ENCODE data around the gene ZNF580. TPM values are rescaled to one million over a fixed set of nuclear protein-coding genes. Genes with fewer than 3 reads are reported as not detected.

Gene ZNF580
- total RNA-seq, 5 donors from 2014 or later (not counting 1 experiment from before 2014, with no cell fraction given), result 44.6 to 116 (median 94.2) TPM

DNA sequence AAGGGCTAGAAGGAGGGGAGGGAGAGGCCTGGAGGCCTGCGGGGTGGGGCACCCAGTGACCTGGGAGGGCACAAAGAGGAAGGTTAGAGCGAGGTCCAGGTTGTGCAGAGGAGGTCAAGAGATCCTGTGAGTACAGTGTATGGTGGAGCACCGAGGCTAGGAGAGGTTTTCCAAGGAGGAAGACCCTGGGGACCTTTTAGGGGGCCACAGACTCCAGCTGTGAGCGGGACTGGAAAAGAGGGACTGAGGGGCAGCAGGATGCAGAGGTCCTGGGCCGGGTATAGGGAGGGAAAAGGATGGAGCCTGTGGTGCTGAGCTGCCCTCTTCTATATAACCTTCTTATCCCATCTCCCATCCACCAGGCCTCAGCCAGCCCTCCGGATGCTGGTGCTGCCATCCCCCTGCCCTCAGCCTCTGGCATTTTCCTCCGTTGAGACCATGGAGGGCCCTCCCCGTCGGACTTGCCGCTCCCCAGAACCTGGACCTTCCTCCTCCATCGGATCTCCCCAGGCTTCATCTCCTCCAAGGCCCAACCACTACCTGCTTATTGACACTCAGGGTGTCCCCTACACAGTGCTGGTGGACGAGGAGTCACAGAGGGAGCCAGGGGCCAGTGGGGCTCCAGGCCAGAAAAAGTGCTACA lies 3.5 kb downstream of the ZNF580 start:
- H3K4me3 ChIP-seq (ENCODE audit: control insufficient read depth in 1 of 2, extremely low read depth in 1 of 2, low read length in 1 of 2), result peak overlapping the region; percentile 66 to 86
- H3K4me1 ChIP-seq (ENCODE audit: control insufficient read depth in 1 of 2, extremely low read depth in 1 of 2, insufficient read depth in 2 of 2, low read length in 2 of 2), result peaks cover 22 to 77% of the 10 kb centered on the region in 2 experiments
- DNase-seq (no peak), ATAC-seq (replicated peaks in 1 of 4) (no peak)
- peak overlapping the region; percentile 84 for H3K27ac ChIP-seq (ENCODE audit: low read length)
- peaks cover 54 to 62% (median 56%) of the 10 kb centered on the region in 3 donors for H3K4me1 Mint-ChIP-seq
- no peaks in the 10 kb centered on the region for H3K9me3 ChIP-seq
- H3K27ac Mint-ChIP-seq, result peak overlapping the region; percentile 84 to 96
- ChIA-PET POLR2A (no interaction called here), CTCF (interaction anchor here in 1 of 2 donors (0.6 kb wide), 1 partner anchor 9 kb away, joined by 4 read pairs; no protein-coding TSS in a partner anchor)
- peaks cover 0 to 5% of the 10 kb centered on the region in 2 experiments for H3K27me3 ChIP-seq (replicated peaks in 1 of 2; ENCODE audit: control insufficient read depth in 2 of 2, extremely low read depth in 1 of 2, insufficient read depth in 2 of 2, low read length in 1 of 2)
- H3K9me3 Mint-ChIP-seq, result no peaks in the 10 kb centered on the region
- peaks cover 10 to 11% of the 10 kb centered on the region in 2 donors for H3K36me3 ChIP-seq (ENCODE audit: control insufficient read depth in 2 of 2, extremely low read depth in 1 of 2, insufficient read depth in 1 of 2, low read length in 1 of 2)
- WGBS (ENCODE audit: insufficient coverage), result 58% methylated on average over 10 of the region's 12 CpGs
- peak overlapping the region; percentile 83 to 90 (median 88) for H3K4me3 Mint-ChIP-seq
- peaks cover 4% of the 10 kb centered on the region for H3K36me3 Mint-ChIP-seq
- H3K27me3 Mint-ChIP-seq, result peaks cover 0 to 2% of the 10 kb centered on the region in 2 donors

GRCh38 chr19:55644842-55645511 lies 4.2 kb downstream of the ZNF580 start:
- ChIA-PET POLR2A (no interaction called here), CTCF (interaction anchor here in 1 of 2 donors (0.6 kb wide), 1 partner anchor 8 kb away, joined by 4 read pairs; no protein-coding TSS in a partner anchor)
- Mint-ChIP-seq H3K27ac (no peak overlapping the region), H3K4me3 (peak overlapping the region; percentile 83 to 90 (median 88)), H3K4me1 (peaks cover 57 to 61% (median 59%) of the 10 kb centered on the region in 3 donors), H3K36me3 (peaks cover 4% of the 10 kb centered on the region), H3K9me3 (no peaks in the 10 kb centered on the region), H3K27me3 (peaks cover 0 to 2% of the 10 kb centered on the region in 2 donors)
- Histone ChIP-seq H3K4me1 (ENCODE audit: control insufficient read depth in 1 of 2, extremely low read depth in 1 of 2, insufficient read depth in 2 of 2, low read length in 2 of 2) (peaks cover 22 to 74% of the 10 kb centered on the region in 2 experiments), H3K27ac (ENCODE audit: low read length) (no peak overlapping the region), H3K4me3 (ENCODE audit: control insufficient read depth in 1 of 2, extremely low read depth in 1 of 2, low read length in 1 of 2) (no peak overlapping the region), H3K27me3 (replicated peaks in 1 of 2; ENCODE audit: control insufficient read depth in 2 of 2, extremely low read depth in 1 of 2, insufficient read depth in 2 of 2, low read length in 1 of 2) (peaks cover 0 to 8% of the 10 kb centered on the region in 2 experiments), H3K36me3 (ENCODE audit: control insufficient read depth in 2 of 2, extremely low read depth in 1 of 2, insufficient read depth in 1 of 2, low read length in 1 of 2) (peaks cover 10 to 11% of the 10 kb centered on the region in 2 donors), H3K9me3 (no peaks in the 10 kb centered on the region)
- DNase-seq, result no peak
- 95% methylated on average over 21 of the region's 28 CpGs for WGBS (ENCODE audit: insufficient coverage)
- ATAC-seq (replicated peaks in 1 of 4), result no peak

DNA sequence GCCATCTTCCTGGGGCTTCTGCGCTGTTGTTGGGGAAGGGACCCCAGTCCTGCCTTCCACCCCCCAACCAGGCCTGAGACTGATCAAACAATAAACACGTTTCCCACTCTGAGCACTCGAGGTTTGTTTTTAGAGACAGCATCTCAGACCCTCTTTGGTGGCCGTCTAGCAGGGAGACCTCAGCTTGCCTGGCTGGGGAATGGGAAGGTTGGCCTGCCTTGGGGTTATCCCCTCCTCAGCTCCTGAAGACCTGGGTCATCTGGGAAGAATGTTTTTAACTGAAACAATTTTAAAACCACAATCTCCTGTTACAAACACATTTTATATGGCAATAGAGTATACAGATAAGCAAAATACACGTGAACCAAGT lies 4.7 kb downstream of the ZNF580 start:
- no peak for ATAC-seq (replicated peaks in 1 of 4)
- DNase-seq, result no peak
- Histone ChIP-seq H3K36me3 (ENCODE audit: control insufficient read depth in 2 of 2, extremely low read depth in 1 of 2, insufficient read depth in 1 of 2, low read length in 1 of 2) (peaks cover 10 to 11% of the 10 kb centered on the region in 2 donors), H3K27me3 (replicated peaks in 1 of 2; ENCODE audit: control insufficient read depth in 2 of 2, extremely low read depth in 1 of 2, insufficient read depth in 2 of 2, low read length in 1 of 2) (peaks cover 0 to 9% of the 10 kb centered on the region in 2 experiments), H3K4me1 (ENCODE audit: control insufficient read depth in 1 of 2, extremely low read depth in 1 of 2, insufficient read depth in 2 of 2, low read length in 2 of 2) (peaks cover 22 to 69% of the 10 kb centered on the region in 2 experiments), H3K9me3 (no peaks in the 10 kb centered on the region), H3K27ac (ENCODE audit: low read length) (no peak overlapping the region), H3K4me3 (ENCODE audit: control insufficient read depth in 1 of 2, extremely low read depth in 1 of 2, low read length in 1 of 2) (no peak overlapping the region)
- POLR2A ChIA-PET, result no interaction called here
- Mint-ChIP-seq H3K27ac (no peak overlapping the region), H3K27me3 (peaks cover 0 to 2% of the 10 kb centered on the region in 2 donors), H3K4me3 (peak overlapping the region; percentile 51 to 64 (median 55)), H3K4me1 (peaks cover 56 to 61% (median 60%) of the 10 kb centered on the region in 3 donors), H3K9me3 (no peaks in the 10 kb centered on the region), H3K36me3 (peaks cover 4% of the 10 kb centered on the region)
- WGBS (ENCODE audit: insufficient coverage), result no CpG with 5 or more reads among the region's 5 CpGs
- CTCF ChIA-PET, result no interaction called here

- Mint-ChIP-seq H3K27me3 (peaks cover 0 to under 1% of the 10 kb centered on the region in 2 donors), H3K36me3 (peaks cover 4% of the 10 kb centered on the region), H3K4me1 (peaks cover 48 to 55% (median 54%) of the 10 kb centered on the region in 3 donors), H3K9me3 (no peaks in the 10 kb centered on the region), H3K4me3 (peak overlapping the region; percentile 75 to 82 (median 82)), H3K27ac (peak overlapping the region; percentile 55 to 86)
- Histone ChIP-seq H3K4me3 (ENCODE audit: control insufficient read depth in 1 of 2, extremely low read depth in 1 of 2, low read length in 1 of 2) (peak overlapping the region; percentile 63 to 75), H3K9me3 (no peaks in the 10 kb centered on the region), H3K4me1 (ENCODE audit: control insufficient read depth in 1 of 2, extremely low read depth in 1 of 2, insufficient read depth in 2 of 2, low read length in 2 of 2) (peaks cover 20 to 56% of the 10 kb centered on the region in 2 experiments), H3K36me3 (ENCODE audit: control insufficient read depth in 2 of 2, extremely low read depth in 1 of 2, insufficient read depth in 1 of 2, low read length in 1 of 2) (peaks cover 10 to 11% of the 10 kb centered on the region in 2 donors), H3K27ac (ENCODE audit: low read length) (peak overlapping the region; percentile 3), H3K27me3 (replicated peaks in 1 of 2; ENCODE audit: control insufficient read depth in 2 of 2, extremely low read depth in 1 of 2, insufficient read depth in 2 of 2, low read length in 1 of 2) (peaks cover 0 to 11% of the 10 kb centered on the region in 2 experiments)
- DNase-seq (no peak), ATAC-seq (replicated peaks in 1 of 4) (no peak)
- ChIA-PET CTCF (interaction anchor here (0.7 to 1.5 kb wide), 4 partner anchors 8 to 61 kb away, joined by 3 to 4 read pairs (median 3); no protein-coding TSS in a partner anchor), POLR2A (interaction anchor here in 1 of 2 donors (1.8 kb wide), 1 partner anchor 11 kb away, joined by 4 read pairs; no protein-coding TSS in a partner anchor)
- 97% methylated on average over 5 of the region's 14 CpGs for WGBS (ENCODE audit: insufficient coverage)
Measured at GRCh38 chr19:55646889-55647731, 6.3 kb downstream of the ZNF580 start.

DNA sequence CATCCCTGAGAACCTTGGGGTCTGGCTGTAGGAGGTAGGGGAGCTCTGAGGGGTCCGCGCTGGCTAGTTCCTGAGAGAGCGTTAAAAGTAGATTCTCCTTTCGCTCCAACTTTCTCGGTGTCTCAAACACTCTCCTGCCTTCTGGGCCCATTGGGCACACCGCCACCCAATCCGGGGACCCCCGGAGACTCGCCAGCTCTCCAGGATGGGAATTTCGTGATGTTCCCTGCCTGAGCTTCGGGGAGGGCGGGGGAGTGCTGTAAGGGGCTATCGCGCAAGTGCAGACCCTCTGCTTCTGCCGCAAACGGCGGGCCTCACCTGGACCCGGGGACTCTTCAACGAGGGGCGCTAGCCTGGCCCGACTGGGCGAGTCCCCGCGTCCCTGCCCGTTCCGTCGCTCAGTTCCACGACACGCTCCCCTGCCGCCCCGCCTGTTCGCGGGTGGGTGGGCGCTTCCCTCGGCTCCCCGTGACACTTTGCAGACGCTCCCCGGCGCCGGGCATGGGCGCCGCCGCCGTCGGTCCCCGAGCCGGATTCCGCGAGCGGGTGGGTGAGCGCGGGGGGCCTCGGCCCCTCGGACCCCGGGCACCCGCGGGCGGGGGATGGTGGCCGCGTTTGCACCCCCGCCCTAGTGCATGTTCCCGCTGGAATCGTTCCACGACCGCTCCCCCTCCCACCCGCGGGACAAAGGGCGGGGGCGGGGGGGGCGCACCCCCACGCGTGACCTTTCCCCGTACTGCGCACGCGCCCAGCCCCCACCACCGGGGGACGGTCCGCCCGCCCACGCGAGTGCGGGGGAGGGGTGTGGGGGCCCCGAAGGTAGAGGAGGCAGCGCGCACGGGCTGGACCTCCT lies 7.2 kb downstream of the ZNF580 start, which contains the start of gene CCDC106:
TSS of gene CCDC106 (plus strand) at position 481 of the 853 bp plus-strand sequence. CDS start 835 bp downstream, outside the sequence.
- peak within 1 kb of the TSS; percentile 75 to 82 (median 82) for H3K4me3 Mint-ChIP-seq
- 5% methylated on average over 54 of the region's 87 CpGs for WGBS (ENCODE audit: insufficient coverage)
- no peaks in the 10 kb centered on the region for H3K9me3 Mint-ChIP-seq
- H3K27ac Mint-ChIP-seq, result peak within 1 kb of the TSS; percentile 83 to 86
- peaks cover 10 to 11% of the 10 kb centered on the region in 2 donors for H3K36me3 ChIP-seq (ENCODE audit: control insufficient read depth in 2 of 2, extremely low read depth in 1 of 2, insufficient read depth in 1 of 2, low read length in 1 of 2)
- peaks cover 15 to 49% of the 10 kb centered on the region in 2 experiments for H3K4me1 ChIP-seq (ENCODE audit: control insufficient read depth in 1 of 2, extremely low read depth in 1 of 2, insufficient read depth in 2 of 2, low read length in 2 of 2)
- H3K36me3 Mint-ChIP-seq, result peaks cover 4% of the 10 kb centered on the region
- ChIA-PET POLR2A (no interaction called here), CTCF (interaction anchor here (0.7 to 1.5 kb wide), 4 partner anchors 9 to 62 kb away, joined by 3 to 4 read pairs (median 3); no protein-coding TSS in a partner anchor)
- ATAC-seq (replicated peaks in 1 of 4), result peak; percentile 34 to 48 (median 41)
- H3K9me3 ChIP-seq, result no peaks in the 10 kb centered on the region
- H3K27me3 Mint-ChIP-seq, result no peaks in the 10 kb centered on the region
- peak within 1 kb of the TSS; percentile 3 for H3K27ac ChIP-seq (ENCODE audit: low read length)
- H3K4me1 Mint-ChIP-seq, result peaks cover 46 to 52% (median 50%) of the 10 kb centered on the region in 3 donors
- DNase-seq, result peak in 14 of 35 experiments; percentile 11 to 61 (median 45)
- H3K27me3 ChIP-seq (replicated peaks in 1 of 2; ENCODE audit: control insufficient read depth in 2 of 2, extremely low read depth in 1 of 2, insufficient read depth in 2 of 2, low read length in 1 of 2), result peaks cover 0 to 11% of the 10 kb centered on the region in 2 experiments
- peak within 1 kb of the TSS; percentile 63 to 75 for H3K4me3 ChIP-seq (ENCODE audit: control insufficient read depth in 1 of 2, extremely low read depth in 1 of 2, low read length in 1 of 2)

All from T-cell (primary cell).